NCI-H146 (cell line): ENCODE results near the gene USP54.

Source experiments
- DNase-seq: peaks from one replicate; lab custom pipeline; 2025; lab: John Stamatoyannopoulos, UW

The USP54 gene

GRCh38 chr10:73460897-73461296 is 130.2 kb downstream of the USP54 start:
- no peak for DNase-seq

- DNase-seq = no peak
These were observed 131.3 kb downstream of the USP54 start for GRCh38 chr10:73459683-73460314.

- DNase-seq = no peak
These were observed 134.8 kb downstream of the USP54 start for GRCh38 chr10:73456187-73456890.

- no peak for DNase-seq
These were observed 142.0 kb downstream of the USP54 start for GRCh38 chr10:73449113-73449512.

GRCh38 chr10:73448384-73448783 is 142.8 kb downstream of the USP54 start:
- DNase-seq = no peak
